GM12864 (cell line): ENCODE measurements around the gene DPP8.
"Not testable (repeated sequence)": the region's sequence is repeated elsewhere in the genome, so short reads cannot be mapped to it uniquely, and the experiment has no call there.

ENCODE experiments used
- DNase-seq: peaks from one replicate; pipeline ENCODE4 v3.0.0-alpha.2; 2011; ENCODE audit warnings: low read depth
- H3K4me3 ChIP-seq: 2 replicates; pipeline ENCODE4 v1.5.1; 2011; ENCODE audit warnings: mild to moderate bottlenecking, low read depth, low read length, control low read depth
- TF ChIP-seq, protein P1 (sequence below): IDR thresholded peaks from 2 replicates; pipeline ENCODE4 v1.5.1; 2011; ENCODE audit warnings: low read depth, mild to moderate bottlenecking, moderate library complexity, low read length, control low read depth, inconsistent platforms; ENCODE audit errors: missing control alignments

Gene DPP8

DNA sequence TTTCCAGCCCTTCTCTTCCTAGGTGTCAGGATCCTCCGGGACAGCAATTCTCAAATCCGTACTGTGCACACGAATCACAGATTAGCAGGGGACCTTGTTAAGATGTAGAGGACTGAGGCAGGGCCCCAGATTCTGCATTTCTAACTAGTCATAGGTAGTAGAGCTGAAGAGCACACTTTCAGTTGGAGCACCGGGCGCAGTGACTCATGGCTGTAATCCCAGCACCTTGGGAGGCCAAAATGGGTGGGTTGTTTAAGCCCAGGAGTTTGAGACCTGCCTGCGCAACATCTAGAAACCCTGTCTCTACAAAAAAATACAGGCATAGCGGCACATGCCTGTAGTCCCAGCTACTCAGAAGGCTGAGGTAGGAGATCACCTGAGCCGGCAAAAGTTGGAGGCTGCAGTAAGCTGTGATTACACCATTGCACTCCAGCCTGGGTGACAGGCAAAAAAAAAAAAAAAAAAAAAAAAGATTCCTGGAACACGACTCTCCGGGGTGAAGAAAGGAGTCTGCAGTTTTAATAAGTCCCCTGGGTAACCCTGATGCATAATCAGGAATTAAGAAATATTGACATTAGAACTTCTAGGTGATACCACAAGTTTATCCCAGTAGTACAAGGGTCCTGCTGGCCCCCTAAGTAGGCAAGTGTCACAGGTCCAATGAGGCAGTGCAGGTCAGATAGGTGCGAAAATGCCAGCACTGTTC, 118.3 kb downstream of the DPP8 start:
- H3K4me3 ChIP-seq, result no peak overlapping the region
- TF ChIP-seq, protein P1, sequence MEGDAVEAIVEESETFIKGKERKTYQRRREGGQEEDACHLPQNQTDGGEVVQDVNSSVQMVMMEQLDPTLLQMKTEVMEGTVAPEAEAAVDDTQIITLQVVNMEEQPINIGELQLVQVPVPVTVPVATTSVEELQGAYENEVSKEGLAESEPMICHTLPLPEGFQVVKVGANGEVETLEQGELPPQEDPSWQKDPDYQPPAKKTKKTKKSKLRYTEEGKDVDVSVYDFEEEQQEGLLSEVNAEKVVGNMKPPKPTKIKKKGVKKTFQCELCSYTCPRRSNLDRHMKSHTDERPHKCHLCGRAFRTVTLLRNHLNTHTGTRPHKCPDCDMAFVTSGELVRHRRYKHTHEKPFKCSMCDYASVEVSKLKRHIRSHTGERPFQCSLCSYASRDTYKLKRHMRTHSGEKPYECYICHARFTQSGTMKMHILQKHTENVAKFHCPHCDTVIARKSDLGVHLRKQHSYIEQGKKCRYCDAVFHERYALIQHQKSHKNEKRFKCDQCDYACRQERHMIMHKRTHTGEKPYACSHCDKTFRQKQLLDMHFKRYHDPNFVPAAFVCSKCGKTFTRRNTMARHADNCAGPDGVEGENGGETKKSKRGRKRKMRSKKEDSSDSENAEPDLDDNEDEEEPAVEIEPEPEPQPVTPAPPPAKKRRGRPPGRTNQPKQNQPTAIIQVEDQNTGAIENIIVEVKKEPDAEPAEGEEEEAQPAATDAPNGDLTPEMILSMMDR, result no peak
- DNase-seq, result no peak

DNA sequence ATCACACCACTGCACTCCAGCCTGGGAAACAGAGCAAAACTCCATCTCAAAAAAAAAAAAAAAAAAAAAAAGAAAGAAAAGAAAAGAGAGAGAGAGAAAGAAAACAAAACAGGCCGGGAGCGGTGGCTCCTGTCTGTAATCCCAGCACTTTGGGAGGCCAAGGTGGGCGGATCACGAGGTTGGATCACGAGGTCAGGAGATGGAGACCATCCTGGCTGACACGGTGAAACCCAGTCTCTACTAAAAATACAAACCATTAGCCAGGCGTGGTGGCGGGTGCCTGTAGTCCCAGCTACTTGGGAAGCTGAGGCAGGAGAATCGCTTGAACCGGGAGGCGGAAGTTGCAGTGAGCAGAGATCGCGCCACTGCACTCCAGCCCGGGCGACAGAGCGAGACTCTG, 119.0 kb downstream of the DPP8 start:
- H3K4me3 ChIP-seq, DNase-seq: not testable (repeated sequence)

DNA sequence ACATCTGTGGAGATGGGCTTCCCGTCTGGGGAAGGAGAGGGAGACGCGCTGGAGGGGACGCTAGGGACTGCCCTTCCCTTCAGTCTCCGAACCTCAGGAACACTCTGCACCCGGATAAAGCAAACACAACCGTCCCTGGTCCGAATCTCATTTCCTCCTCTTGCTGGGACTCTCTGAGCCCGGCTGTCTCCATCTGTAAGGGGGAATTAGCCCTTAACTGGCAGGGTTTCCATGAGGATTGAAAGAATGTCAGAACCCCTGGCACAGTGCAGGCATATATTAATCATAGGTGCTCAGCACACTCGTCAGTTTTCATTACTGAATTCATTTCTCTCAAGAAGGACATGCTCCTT, 120.5 kb downstream of the DPP8 start:
- no peak for DNase-seq
- TF ChIP-seq, protein P1, result no peak
- no peak overlapping the region for H3K4me3 ChIP-seq

DNA sequence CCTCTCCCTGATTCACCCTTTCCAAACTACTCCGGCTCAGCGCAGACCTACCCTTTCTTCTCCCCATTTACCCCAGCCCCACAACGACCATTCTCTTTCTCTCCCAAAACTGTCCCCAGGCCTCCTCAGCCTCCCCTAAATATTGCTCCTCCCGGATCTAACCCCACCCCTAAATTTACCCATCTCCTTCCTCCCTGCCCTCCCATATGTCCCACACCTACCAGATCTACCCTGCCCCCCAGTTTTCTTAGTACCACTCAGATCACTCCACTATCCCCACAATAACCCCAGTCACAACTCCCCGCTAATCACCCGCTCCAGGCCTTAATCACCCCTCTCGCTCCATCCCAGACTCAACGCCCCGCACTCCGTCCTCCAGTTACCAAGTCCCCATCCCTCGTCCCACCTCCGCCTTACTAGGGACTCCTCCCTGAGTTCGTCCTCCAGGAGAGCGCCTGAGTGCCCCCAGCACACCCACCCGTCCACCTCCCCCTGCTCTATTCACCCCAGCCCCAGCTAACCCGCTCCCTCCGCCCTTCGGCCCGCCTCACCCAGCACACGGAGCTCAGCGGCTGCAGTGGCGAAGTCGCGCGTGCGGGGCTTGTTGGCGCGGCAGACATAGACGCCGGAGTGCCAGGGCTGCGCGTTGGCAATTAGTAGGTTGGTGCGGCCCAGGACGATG, 121.1 kb downstream of the DPP8 start:
- no peak for DNase-seq
- H3K4me3 ChIP-seq, result no peak overlapping the region
- TF ChIP-seq, protein P1, result no peak

DNA sequence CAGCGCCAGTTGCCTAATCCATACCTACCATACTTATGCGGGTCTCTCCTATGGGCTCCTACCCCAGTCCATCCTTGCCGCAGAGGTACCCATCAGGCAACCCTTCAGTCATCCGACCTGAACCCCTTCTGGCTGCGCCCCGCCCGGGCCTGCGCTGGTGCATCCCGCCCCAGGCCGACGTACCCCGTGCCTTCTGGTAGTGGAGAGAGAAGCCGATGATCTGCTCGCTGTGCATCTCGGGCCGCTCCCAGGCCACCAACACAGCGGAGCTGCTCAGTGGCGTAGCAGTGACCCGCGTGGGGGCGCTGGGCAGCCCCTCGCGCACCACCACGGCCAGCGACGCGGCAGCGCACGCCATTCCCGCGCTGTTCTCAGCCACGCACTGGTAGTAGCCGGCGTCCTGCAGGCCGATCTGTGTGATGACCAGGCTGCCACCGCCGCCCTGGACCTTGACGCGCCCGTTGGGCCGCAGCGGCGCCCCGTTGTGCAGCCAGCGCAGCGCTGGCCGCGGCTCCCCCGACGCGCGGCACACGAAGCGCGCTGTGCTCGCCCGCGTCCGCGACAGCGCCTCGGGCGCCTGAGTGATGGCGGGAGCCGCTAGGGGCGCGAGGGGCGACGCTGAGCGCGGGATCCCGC, 121.8 kb downstream of the DPP8 start:
- no peak for DNase-seq
- TF ChIP-seq, protein P1, result no peak
- H3K4me3 ChIP-seq, result no peak overlapping the region

DNA sequence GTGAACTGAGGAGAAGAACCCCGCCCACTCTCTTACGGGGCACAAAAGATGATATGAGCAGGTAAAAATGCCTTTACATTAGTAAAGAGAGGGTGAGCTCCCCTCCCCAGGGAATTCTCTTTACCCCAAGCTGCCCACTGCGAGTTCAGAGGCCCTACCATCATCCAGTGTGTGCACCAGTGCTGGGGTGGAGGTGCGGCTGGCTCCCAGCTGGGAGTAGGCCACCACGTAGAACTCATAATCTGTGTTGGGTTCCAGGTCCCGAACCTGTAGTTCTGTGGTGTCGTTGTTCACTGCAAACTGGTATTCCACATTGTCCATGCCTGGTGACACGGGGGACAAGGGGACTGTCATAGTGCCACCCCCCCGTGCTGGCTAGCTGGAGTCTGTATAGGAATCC, 122.6 kb downstream of the DPP8 start:
- TF ChIP-seq, protein P1, result no peak
- H3K4me3 ChIP-seq, result no peak overlapping the region
- no peak for DNase-seq

DNA sequence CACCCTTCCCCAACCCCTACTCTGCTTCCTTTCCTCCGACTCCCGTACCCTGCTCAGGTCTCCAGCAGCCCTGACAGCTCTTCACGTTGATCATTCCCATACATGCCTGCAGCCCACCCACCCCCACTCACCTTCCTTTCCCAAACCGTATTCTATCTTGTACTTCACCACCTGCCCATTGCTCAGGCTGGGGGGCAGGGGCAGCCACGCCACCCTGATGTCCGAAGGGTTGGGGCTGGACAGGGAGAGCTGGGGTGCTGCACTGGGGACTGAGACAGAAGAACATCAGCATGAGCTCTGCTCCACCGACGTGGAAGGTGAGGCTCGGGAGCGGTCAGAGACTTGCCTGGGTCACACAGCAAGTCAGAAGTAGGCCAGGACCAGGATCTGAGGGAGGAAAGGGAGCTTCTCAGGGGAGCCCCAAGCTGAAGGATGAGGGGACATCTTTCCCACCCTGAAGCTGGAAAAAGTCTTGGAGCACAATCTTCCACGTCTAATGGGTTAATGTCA, 123.2 kb downstream of the DPP8 start:
- TF ChIP-seq, protein P1, result no peak
- no peak overlapping the region for H3K4me3 ChIP-seq
- DNase-seq, result no peak
